UCSD-AML1 (cell line): ENCODE measurements around the gene RALGAPA2.
A peak's percentile ranks its signal among the peaks of the same experiment; 100 is the strongest.

Source experiments
- DNase-seq: peaks from one replicate; lab custom pipeline; 2025; ENCODE audit not compliant: unreplicated experiment; lab: John Stamatoyannopoulos, UW

The RALGAPA2 gene

GRCh38 chr20:20477444-20478041 is 234.9 kb downstream of the RALGAPA2 start:
- DNase-seq, result no peak

GRCh38 chr20:20476504-20476903 is 235.9 kb downstream of the RALGAPA2 start:
- no peak for DNase-seq

GRCh38 chr20:20473657-20474056 is 238.8 kb downstream of the RALGAPA2 start:
- no peak for DNase-seq

GRCh38 chr20:20472684-20473274 is 239.7 kb downstream of the RALGAPA2 start:
- no peak for DNase-seq

GRCh38 chr20:20466341-20466879 is 246.0 kb downstream of the RALGAPA2 start:
- no peak for DNase-seq

- DNase-seq, result no peak
Measured at GRCh38 chr20:20465252-20465651, 247.2 kb downstream of the RALGAPA2 start.

DNA sequence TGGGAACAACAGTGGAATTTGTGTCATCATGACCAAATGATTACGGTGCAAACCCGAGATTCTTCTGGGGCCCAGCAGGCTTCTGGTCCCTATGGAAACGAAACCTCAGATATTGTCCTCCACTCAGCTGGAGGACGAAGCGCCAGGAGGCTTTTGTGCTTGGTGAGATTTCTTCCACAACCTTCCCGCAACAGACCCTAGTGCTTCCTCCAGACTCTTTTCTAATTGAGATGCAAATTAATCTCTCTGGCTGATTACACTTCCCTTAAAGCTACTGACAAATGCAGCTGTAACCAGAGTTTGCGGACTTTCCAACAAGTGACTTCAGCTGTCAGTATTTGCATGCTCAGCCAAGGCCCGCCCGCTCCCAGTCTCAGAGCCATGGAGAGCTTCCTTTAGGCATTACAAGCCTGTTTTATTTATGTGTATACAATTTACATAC is 248.5 kb downstream of the RALGAPA2 start:
- DNase-seq, result no peak

DNA sequence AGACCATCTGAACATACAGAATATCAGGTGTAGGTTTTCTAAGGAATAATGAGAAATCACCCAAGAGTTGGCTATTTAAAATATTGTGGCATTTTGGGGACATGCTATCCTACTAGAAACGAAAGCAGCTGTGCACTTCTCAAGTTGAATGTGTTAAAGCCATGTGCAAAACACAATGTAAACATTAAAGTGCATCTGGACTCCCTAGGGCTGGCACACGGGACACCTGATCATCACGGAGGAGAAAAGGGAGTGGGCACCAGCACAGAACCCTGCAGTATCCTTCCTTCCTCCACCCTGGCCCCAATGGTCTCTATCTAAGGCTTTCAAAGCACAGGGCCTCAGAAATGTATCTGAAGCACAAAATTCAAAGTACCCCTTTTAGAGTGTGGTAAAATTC is 250.3 kb downstream of the RALGAPA2 start:
- no peak for DNase-seq

- DNase-seq, result no peak
Measured at GRCh38 chr20:20461551-20461950, 250.9 kb downstream of the RALGAPA2 start.

DNA sequence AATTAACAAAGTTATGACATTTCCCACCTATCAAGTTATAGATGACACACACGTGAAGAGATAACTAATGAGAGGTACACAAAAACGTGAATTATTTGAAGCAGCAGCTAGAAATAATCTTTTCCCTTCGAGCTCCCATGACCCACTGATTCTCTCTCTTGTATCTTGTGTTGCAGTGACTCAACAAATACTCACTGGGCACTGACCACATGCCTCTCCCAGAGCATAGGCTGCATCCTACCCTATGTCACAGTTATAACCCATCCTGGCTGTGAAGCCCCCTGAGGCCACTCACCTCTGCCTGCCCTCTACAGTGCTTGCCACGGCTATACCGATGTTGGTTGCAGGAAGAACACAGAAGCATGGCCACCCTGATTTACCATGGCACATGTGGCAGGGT is 252.7 kb downstream of the RALGAPA2 start:
- DNase-seq, result no peak

- DNase-seq, result no peak
Measured at GRCh38 chr20:20457392-20458126, 254.9 kb downstream of the RALGAPA2 start.

- DNase-seq, result no peak
Measured at GRCh38 chr20:20456741-20457140, 255.7 kb downstream of the RALGAPA2 start.

DNA sequence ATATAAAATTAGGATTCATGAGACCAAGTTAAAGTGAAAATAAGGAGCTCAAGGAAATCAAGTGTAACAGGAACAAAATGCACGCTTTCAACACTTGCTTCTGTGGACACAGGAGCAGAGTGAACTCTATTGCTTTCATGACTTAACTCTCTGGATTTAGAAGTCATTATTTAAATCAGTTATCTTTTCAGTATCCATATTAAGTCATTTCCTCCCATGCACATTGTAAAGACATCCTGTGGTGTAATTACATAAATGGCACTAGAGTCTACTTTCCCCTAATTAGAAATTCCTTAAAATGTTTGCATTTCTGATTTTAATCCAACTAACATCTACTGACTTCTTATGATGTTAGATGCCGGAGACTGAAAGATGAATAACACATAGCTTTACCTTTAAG is 256.5 kb downstream of the RALGAPA2 start:
- no peak for DNase-seq

DNA sequence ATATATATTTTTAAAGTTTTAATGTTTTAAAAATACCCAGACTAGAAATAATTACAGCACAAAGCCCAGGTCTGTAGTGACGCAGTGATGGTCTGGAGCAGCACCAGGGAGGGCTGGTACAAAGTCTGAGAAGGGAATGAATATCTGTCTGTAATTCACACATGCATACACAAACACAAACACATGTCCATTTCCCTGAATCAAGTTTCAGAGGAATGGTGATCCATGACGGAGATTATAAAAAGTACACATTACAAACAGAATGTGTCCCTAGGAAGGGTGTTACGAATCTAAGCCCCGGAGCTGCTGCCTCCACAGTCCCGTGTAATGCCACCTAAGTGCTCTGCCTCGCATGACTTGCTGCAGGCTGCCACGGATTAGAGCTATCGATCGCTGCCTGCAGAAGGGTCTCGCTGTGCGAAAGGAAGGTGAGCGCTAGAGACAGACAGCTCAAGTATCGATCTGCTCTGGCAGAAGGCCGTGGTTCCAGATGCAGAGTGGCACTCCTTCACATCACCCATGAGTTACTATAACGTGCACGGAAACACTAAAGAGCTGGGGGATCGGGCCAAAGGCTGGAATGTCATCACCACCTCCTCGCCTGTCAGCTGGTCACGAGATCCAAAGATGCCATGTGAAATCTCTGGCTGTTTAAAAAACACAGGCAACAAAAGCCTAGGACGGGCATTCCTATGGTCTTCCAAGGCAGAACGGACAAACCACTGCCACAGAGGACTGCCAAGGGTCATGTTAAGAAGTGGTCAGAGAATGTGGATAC is 257.4 kb downstream of the RALGAPA2 start:
- no peak for DNase-seq

DNA sequence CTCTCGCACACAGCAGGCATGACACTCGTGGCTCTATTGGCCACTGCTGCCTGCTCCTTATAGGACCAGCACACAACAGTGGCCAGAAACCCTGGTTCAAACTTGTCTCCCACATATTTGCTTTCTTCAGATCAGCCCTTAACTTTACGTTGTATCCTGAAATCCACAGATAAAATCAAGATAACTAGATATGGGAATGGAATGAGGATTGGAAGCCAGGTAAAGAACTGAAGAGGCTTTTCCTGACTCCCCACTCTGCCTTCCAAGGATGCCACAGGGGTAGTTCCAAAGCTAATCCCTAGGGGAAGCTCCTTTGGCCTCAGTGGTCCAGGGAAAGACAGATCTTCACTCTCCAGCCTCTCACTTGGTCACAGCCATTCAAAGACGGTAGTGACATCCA is 258.1 kb downstream of the RALGAPA2 start:
- DNase-seq, result no peak

GRCh38 chr20:20452254-20452676 is 260.2 kb downstream of the RALGAPA2 start:
- DNase-seq, result peak; percentile 64

- DNase-seq, result no peak
Measured at GRCh38 chr20:20450521-20450920, 261.9 kb downstream of the RALGAPA2 start.

- DNase-seq, result no peak
Measured at GRCh38 chr20:20448881-20449280, 263.6 kb downstream of the RALGAPA2 start.

- no peak for DNase-seq
Measured at GRCh38 chr20:20447196-20447595, 265.2 kb downstream of the RALGAPA2 start.

DNA sequence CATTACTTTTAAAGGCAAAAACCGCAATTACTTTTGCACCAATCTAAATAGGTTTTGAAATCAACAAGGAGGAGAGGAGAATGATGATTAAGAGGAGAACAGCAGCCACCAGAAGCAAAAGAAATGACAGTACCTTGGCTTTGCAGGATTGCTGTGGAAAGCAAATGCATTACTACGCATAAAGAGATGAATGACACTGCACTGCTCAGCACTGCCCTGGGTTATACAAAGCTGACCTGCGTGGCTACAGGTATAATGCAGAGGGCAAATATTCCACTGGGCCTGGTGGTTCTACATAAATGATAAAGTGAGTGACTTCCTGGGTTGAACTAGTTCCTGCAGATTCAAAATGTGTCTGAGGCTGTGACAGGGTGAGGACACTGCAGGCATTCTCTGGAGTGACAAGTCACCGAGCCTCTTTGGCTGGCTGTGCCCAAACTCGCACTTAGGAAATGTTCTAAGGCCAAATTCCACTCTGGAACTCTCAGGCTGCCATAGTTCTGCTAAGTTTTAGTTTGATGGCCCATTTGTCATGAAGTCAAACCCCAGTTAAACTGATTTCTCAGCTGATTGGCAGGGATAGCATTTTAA is 265.9 kb downstream of the RALGAPA2 start:
- no peak for DNase-seq

GRCh38 chr20:20446001-20446400 is 266.4 kb downstream of the RALGAPA2 start:
- no peak for DNase-seq
